Daoy (cell line): Measurements from ENCODE around the gene PLD1. TPM values are rescaled to one million over a fixed set of nuclear protein-coding genes. Genes with fewer than 3 reads are reported as not detected.
A peak's percentile ranks its signal among the peaks of the same experiment; 100 is the strongest.

Source experiments
- DNase-seq: peaks from one replicate; pipeline ENCODE4 v3.0.0-alpha.2; 2015; ENCODE audit warnings: low read depth
- total RNA-seq: library from RNA; depleted of rRNA; stranded (reverse); fragments of >200 nt; shearing (Covaris generic); gene quantifications from 2 replicates; pipeline ENCODE4 v1.2.3, GENCODE V29; 2014

PLD1 gene
- total RNA-seq, 1 experiment from 2014 or later: 5.7 TPM

GRCh38 chr3:171774521-171774920, 35.8 kb downstream of the PLD1 start:
- no peak for DNase-seq

- peak; percentile 64 for DNase-seq
These were observed 37.7 kb downstream of the PLD1 start for GRCh38 chr3:171772427-171773056.

- DNase-seq: peak; percentile 81
These were observed 39.3 kb downstream of the PLD1 start for GRCh38 chr3:171770689-171771620.

GRCh38 chr3:171769461-171769860, 40.8 kb downstream of the PLD1 start:
- DNase-seq: no peak

- no peak for DNase-seq
These were observed 41.3 kb downstream of the PLD1 start for GRCh38 chr3:171768986-171769385.

- no peak for DNase-seq
These were observed 41.9 kb downstream of the PLD1 start for GRCh38 chr3:171768281-171768900.

- DNase-seq: no peak
These were observed 44.8 kb downstream of the PLD1 start for GRCh38 chr3:171765511-171765887.

- DNase-seq: no peak
These were observed 46.9 kb downstream of the PLD1 start for GRCh38 chr3:171763392-171763791.

- no peak for DNase-seq
These were observed 49.8 kb downstream of the PLD1 start for GRCh38 chr3:171760477-171760876.

GRCh38 chr3:171758109-171758508, 52.2 kb downstream of the PLD1 start:
- DNase-seq: no peak

- DNase-seq: no peak
These were observed 52.8 kb downstream of the PLD1 start for GRCh38 chr3:171757361-171758034.

GRCh38 chr3:171755656-171756055, 54.6 kb downstream of the PLD1 start:
- DNase-seq: no peak

- DNase-seq: no peak
These were observed 55.2 kb downstream of the PLD1 start for GRCh38 chr3:171755015-171755589.

GRCh38 chr3:171753665-171754408, 56.4 kb downstream of the PLD1 start:
- peak; percentile 72 for DNase-seq

- DNase-seq: no peak
These were observed 57.2 kb downstream of the PLD1 start for GRCh38 chr3:171753025-171753472.

GRCh38 chr3:171752329-171752728, 58.0 kb downstream of the PLD1 start:
- no peak for DNase-seq

- DNase-seq: no peak
These were observed 61.2 kb downstream of the PLD1 start for GRCh38 chr3:171749124-171749523.

- DNase-seq: no peak
These were observed 62.0 kb downstream of the PLD1 start for GRCh38 chr3:171748064-171748924.

- DNase-seq: no peak
These were observed 62.9 kb downstream of the PLD1 start for GRCh38 chr3:171747223-171747920.
